ENCODE measurements around the gene PDZD8.
A peak's percentile ranks its signal among the peaks of the same experiment; 100 is the strongest.
"Not testable (repeated sequence)": the region's sequence is repeated elsewhere in the genome, so short reads cannot be mapped to it uniquely, and the experiment has no call there.

Gene PDZD8

DNA sequence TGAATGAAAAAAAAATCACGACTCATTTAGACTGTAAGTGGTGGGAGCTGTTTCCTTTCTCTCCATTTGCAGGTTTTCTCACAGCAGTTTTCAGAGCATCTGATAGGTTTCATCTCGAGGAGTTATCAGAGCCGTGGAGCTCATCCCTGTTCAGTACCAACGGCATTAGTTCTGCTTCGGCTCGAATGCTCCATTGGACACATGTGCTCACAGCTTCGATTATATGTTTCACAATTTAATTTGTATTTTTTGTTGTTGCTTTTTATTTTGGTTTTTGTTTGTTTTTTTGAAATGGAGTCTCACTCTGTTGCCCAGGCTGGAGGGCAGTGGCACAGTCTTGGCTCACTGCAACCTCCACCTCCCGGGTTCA is 132.8 kb downstream of the PDZD8 start:
- FAIRE-seq, result no peak
- no peak for DNase-seq (ENCODE audit: insufficient read length, low spot score)

DNA sequence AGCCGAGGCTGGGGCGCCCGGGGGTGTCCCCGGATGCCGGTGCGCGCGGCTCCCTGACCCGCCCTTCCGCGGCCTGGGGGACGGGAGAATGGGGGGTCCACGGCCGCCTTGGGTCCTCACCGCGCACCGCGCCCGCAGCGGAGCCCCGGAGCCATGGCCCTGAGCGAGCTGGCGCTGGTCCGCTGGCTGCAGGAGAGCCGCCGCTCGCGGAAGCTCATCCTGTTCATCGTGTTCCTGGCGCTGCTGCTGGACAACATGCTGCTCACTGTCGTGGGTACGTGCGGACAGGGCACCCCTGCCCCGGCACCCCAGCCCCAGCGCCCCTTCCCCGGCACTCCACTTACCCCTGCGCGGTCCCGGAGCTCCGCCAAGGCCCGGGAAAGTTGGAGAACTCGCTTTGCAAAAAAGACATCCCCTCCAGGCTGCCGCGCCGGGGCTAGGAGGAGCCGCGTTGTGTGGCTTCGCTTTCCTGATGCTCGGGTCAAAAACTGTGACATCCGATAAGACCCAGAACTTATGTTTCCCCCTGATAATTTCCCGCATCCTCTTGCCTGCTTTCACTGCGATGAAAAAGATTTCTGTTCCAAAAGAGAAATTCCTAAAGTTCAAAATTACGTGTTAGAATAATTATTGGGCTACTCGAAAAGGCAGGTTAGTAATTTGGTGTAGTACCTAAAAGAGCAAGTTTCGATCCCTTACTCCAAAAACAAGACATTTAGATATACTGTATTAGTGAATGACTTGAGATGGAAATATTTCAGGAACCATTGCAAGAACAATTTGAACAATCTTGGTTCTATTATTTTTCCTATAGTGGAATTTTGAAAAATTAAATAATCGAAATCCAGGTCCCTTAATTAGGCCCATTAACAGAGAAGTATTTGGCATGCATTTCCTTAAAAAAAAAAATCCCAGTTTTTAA is 133.4 kb downstream of the PDZD8 start:
- no peak for TF ChIP-seq SPI1 (IDR thresholded peaks at IDR 0.05; ENCODE audit: low read depth, low read length)
- no peak for TF ChIP-seq POLR2AphosphoS5 (IDR thresholded peaks at IDR 0.05; ENCODE audit: low read depth, low read length)
- TF ChIP-seq TAF1 (IDR thresholded peaks at IDR 0.05; ENCODE audit: low read depth, low read length), result no peak
- no peak for TF ChIP-seq POLR2A (IDR thresholded peaks at IDR 0.05; ENCODE audit: low read depth, low read length)
- TF ChIP-seq POU2F2 (IDR thresholded peaks at IDR 0.05; ENCODE audit: low read depth, low read length), result no peak
- TF ChIP-seq PAX5 (IDR thresholded peaks at IDR 0.05; ENCODE audit: insufficient read depth, low read length, severe bottlenecking), result no peak
- no peak for FAIRE-seq
- peak; percentile 40 for DNase-seq (ENCODE audit: insufficient read length, low spot score)

More for the DNA sequence above, 132.8 kb downstream of the PDZD8 start:
- TF ChIP-seq TAF1 (IDR thresholded peaks at IDR 0.05; ENCODE audit: low read depth, low read length) (no peak), SPI1 (IDR thresholded peaks at IDR 0.05; ENCODE audit: low read depth, low read length) (no peak), POLR2AphosphoS5 (IDR thresholded peaks at IDR 0.05; ENCODE audit: low read depth, low read length) (no peak), PAX5 (IDR thresholded peaks at IDR 0.05; ENCODE audit: insufficient read depth, low read length, severe bottlenecking) (no peak), POLR2A (IDR thresholded peaks at IDR 0.05; ENCODE audit: low read depth, low read length) (no peak), POU2F2 (IDR thresholded peaks at IDR 0.05; ENCODE audit: low read depth, low read length) (no peak)

DNA sequence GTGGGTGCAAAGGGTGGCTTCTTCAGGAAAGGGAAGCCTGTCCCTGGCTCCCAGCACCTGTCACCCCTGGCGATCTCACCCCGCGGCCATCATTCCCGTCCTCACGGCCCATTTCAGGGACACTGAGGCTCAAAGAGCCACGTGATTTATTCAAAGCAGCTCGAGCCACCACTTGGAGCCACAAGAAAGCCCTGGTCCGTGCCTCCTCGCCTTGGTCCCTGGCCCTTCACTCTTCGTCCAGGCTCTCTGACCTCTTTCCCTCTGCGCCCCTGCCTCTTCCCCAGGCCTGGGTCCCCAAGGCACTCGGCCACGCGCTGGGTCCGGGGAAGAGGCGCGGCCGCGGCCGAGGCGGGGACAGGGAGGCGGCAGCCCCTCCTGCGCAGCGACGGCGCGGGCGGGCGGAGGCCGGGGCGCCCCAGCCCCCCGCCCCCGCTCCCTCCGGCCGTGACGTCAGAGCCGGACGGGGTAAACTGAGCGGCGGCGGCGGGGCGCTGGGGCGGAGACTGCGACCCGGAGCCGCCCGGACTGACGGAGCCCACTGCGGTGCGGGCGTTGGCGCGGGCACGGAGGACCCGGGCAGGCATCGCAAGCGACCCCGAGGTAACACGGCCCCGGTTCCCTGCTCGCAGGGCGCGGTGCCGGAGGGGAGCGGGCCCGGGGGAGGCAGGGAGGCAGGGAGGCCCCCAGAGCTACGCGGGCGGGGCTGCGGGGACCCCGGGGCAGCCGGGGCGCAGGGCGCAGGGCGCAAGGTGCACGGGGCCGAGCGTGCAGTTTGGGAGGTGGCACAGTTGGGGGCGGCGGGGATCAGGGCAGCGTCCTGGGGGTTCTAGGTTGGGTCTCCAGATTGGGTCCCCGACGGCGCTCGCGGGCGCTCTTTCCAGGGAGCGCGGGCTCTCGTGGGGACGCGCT is 134.4 kb downstream of the PDZD8 start, which contains the start of gene SLC18A2:
TSS of gene SLC18A2 (plus strand) at position 494 of the 909 bp plus-strand sequence. CDS start 580 bp downstream, outside the sequence.
- no peak for DNase-seq (ENCODE audit: insufficient read length, low spot score)
- FAIRE-seq, result no peak
- TF ChIP-seq POLR2AphosphoS5 (IDR thresholded peaks at IDR 0.05; ENCODE audit: low read depth, low read length), result no peak
- no peak for TF ChIP-seq PAX5 (IDR thresholded peaks at IDR 0.05; ENCODE audit: insufficient read depth, low read length, severe bottlenecking)
- TF ChIP-seq POLR2A (IDR thresholded peaks at IDR 0.05; ENCODE audit: low read depth, low read length), result no peak
- no peak for TF ChIP-seq SPI1 (IDR thresholded peaks at IDR 0.05; ENCODE audit: low read depth, low read length)
- TF ChIP-seq POU2F2 (IDR thresholded peaks at IDR 0.05; ENCODE audit: low read depth, low read length), result no peak
- no peak for TF ChIP-seq TAF1 (IDR thresholded peaks at IDR 0.05; ENCODE audit: low read depth, low read length)

DNA sequence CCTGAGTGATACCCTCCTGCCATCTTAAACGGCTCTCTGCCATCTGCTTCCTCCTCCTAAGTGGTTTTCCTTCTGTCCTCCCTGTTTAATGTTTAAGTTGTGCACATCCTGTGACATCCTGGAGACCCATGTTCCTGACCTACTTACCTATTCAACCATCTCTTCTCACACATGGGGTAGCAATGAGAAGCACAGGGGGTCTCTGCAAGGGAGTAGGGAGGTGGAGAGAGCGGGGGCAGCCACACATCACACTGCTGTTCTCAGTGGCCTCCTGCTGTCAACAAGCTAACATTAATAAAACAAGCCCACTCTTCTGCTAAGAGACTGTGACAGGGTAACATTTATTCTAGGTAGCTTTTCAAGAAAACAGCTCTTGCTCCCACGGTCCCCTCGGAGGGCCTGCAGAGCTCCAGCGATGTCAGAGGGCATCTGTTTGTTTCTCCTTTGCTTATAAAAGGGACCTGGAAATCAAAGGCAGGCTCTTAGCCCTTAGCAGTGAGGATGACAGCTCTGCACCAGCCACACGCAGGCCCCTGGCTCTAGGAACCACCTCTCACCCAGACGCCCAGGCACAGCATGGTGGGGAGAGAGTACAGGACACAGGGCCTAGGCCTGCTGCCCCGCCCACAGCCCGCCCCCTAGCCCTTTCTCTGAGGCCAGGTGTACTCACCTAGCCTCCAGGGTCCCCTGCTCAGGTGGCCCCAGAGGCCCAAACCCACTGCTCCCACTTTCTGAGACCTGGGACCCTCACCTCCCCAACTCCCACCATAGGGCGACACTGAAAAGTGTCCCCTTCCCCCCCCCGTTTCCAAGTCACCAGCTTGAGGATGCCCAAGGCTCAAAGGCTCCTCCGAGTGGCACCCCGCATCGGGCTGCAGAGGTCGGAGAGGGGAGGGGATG is 135.3 kb downstream of the PDZD8 start:
- TF ChIP-seq POLR2A (IDR thresholded peaks at IDR 0.05; ENCODE audit: low read depth, low read length) (no peak), POLR2AphosphoS5 (IDR thresholded peaks at IDR 0.05; ENCODE audit: low read depth, low read length) (no peak), PAX5 (IDR thresholded peaks at IDR 0.05; ENCODE audit: insufficient read depth, low read length, severe bottlenecking) (no peak), POU2F2 (IDR thresholded peaks at IDR 0.05; ENCODE audit: low read depth, low read length) (no peak), SPI1 (IDR thresholded peaks at IDR 0.05; ENCODE audit: low read depth, low read length) (no peak), TAF1 (IDR thresholded peaks at IDR 0.05; ENCODE audit: low read depth, low read length) (no peak)
- FAIRE-seq (no peak), DNase-seq (ENCODE audit: insufficient read length, low spot score) (no peak)

DNA sequence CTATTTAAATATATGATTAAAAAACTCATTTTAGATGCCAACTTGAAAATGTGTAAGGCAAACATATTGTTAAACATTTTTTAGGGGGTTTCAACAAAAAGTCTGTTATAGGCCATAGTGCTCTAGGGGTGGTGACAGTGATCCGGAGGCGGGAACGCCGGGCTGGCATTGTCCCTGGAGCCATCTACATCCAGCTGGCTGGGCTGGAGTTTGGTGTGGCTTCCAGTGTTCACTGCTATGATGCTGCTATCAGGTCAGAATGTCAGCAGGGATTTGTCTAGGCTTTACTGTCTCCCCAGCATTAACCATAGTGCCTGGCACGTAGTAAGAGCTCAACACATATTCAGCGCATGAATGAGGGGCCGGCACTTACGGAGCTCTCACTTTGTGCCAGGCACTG is 136.2 kb downstream of the PDZD8 start:
- FAIRE-seq, result no peak

DNA sequence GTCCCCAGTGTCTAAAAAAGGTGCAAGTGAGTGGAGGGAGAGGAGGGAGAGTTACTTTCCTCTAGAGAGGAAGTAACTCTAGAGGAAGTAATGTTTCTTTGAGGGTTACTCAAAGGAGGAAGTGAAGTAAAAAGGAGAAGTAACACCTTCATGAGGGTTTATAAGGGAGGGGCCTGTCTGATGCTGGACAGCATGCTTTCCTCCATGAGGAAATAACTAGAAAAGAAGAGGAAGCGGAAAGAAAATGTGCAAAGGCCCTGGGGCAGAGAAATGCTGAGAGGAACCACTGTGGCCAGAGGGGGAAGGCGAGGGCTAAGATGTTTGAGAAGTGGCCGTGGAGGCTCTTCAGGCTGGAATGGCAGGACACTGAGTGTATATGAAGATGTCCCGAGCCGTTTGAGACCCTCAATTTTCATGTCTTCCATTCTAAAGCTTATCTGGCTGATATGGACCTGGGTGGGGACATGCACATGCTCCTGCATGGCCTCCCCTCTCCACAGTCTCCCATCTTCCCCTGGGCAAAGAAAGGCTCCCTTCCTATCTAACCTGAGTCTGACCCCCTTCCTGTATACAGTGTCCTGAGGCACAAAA is 137.7 kb downstream of the PDZD8 start:
- DNase-seq (ENCODE audit: insufficient read length, low spot score), result no peak
- TF ChIP-seq SPI1 (IDR thresholded peaks at IDR 0.05; ENCODE audit: low read depth, low read length) (peak; percentile 53), PAX5 (IDR thresholded peaks at IDR 0.05; ENCODE audit: insufficient read depth, low read length, severe bottlenecking) (no peak)
- no peak for FAIRE-seq

More for the DNA sequence above, 136.2 kb downstream of the PDZD8 start:
- DNase-seq (ENCODE audit: insufficient read length, low spot score), result no peak
- no peak for TF ChIP-seq POLR2A (IDR thresholded peaks at IDR 0.05; ENCODE audit: low read depth, low read length)
- TF ChIP-seq PAX5 (IDR thresholded peaks at IDR 0.05; ENCODE audit: insufficient read depth, low read length, severe bottlenecking), result no peak
- TF ChIP-seq SPI1 (IDR thresholded peaks at IDR 0.05; ENCODE audit: low read depth, low read length), result no peak
- no peak for TF ChIP-seq POU2F2 (IDR thresholded peaks at IDR 0.05; ENCODE audit: low read depth, low read length)
- no peak for TF ChIP-seq TAF1 (IDR thresholded peaks at IDR 0.05; ENCODE audit: low read depth, low read length)
- TF ChIP-seq POLR2AphosphoS5 (IDR thresholded peaks at IDR 0.05; ENCODE audit: low read depth, low read length), result no peak

DNA sequence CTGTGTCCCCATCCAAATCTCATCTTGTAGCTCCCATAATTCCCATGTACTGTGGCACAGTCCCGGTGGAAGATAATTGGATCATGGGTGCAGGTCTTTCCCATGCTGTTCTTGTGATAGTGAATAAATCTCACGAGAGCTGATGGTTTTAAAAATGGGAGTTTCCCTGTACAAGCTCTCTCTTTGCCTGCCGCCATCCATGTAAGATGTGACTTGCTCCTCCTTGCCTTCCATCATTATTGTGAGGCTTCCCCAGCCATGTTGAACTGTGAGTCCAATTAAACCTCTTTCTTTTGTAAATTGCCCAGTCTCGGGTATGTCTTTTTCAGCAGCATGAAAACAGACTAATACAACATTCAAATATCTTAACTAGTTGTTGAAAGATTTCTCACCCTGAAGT is 145.1 kb downstream of the PDZD8 start:
- FAIRE-seq; DNase-seq (ENCODE audit: insufficient read length, low spot score): not testable (repeated sequence)

DNA sequence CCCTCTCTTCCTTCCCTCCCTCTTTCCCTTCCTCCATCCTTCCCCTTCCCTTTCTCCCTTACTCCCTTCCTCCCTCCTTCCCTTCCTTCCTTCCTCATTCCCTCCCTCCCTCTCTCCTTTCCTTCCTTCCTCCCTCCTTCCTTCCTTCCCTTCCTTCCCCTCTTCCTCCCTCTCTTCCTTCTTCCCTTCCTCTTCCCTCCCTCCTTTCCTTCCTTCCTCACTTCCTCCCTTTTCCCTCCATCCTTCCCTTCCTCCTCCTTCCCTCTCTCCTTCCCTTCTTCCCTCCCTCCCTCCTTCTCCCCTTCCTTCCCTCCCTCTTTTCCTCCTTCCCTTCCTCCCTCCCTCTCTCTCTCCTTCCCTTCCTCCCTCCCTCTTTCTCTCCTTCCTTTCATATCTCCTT is 147.0 kb downstream of the PDZD8 start:
- TF ChIP-seq PAX5 (IDR thresholded peaks at IDR 0.05; ENCODE audit: insufficient read depth, low read length, severe bottlenecking) (no peak), POLR2AphosphoS5 (IDR thresholded peaks at IDR 0.05; ENCODE audit: low read depth, low read length) (no peak), POU2F2 (IDR thresholded peaks at IDR 0.05; ENCODE audit: low read depth, low read length) (no peak), POLR2A (IDR thresholded peaks at IDR 0.05; ENCODE audit: low read depth, low read length) (no peak), TAF1 (IDR thresholded peaks at IDR 0.05; ENCODE audit: low read depth, low read length) (no peak), SPI1 (IDR thresholded peaks at IDR 0.05; ENCODE audit: low read depth, low read length) (no peak)
- DNase-seq (ENCODE audit: insufficient read length, low spot score) (no peak), FAIRE-seq (no peak)

Measured in GM12891 (cell line).